OCI-LY1 (cell line): ENCODE data around the gene KDM2A.
"Not testable (repeated sequence)": the region's sequence is repeated elsewhere in the genome, so short reads cannot be mapped to it uniquely, and the experiment has no call there.

ENCODE experiments used
- H2AFZ ChIP-seq: fragments of 200-600 bp; sonication (generic), shearing (Covaris generic); 2 replicates; pipeline ENCODE4 v1.6.0; 2014; ENCODE audit warnings: antibody characterized with exemption, mild to moderate bottlenecking, low read length
- H3F3A ChIP-seq: fragments of 200-600 bp; sonication (generic), shearing (Covaris generic); 2 replicates; pipeline ENCODE4 v1.6.0; 2014; ENCODE audit warnings: mild to moderate bottlenecking, antibody characterized with exemption, low read length, moderate library complexity; ENCODE audit not compliant: insufficient read depth
- H3K27ac ChIP-seq: fragments of 200-600 bp; sonication (generic); 2 replicates; pipeline ENCODE4 v1.5.1; 2014; ENCODE audit warnings: low read length, mixed run types, mild to moderate bottlenecking, low read depth; ENCODE audit not compliant: poor library complexity, severe bottlenecking
- H3K27me3 ChIP-seq: fragments of 200-600 bp; sonication (generic); 2 replicates; pipeline ENCODE4 v1.6.0; 2014; ENCODE audit warnings: antibody characterized with exemption, mild to moderate bottlenecking, low read length, moderate library complexity; ENCODE audit not compliant: insufficient read depth
- H3K36me3 ChIP-seq: fragments of 200-600 bp; sonication (generic); 2 replicates; pipeline ENCODE4 v1.6.1; 2014; ENCODE audit warnings: mild to moderate bottlenecking, antibody characterized with exemption, low read length, moderate library complexity, mixed read lengths; ENCODE audit not compliant: insufficient read depth
- H3K4me1 ChIP-seq: fragments of 200-600 bp; sonication (generic); 2 replicates; pipeline ENCODE4 v1.5.1; 2014; ENCODE audit warnings: mild to moderate bottlenecking, low read length, moderate library complexity; ENCODE audit not compliant: insufficient read depth, severe bottlenecking
- H3K4me2 ChIP-seq: fragments of 200-600 bp; sonication (generic), shearing (Covaris generic); 2 replicates; pipeline ENCODE4 v1.6.1; 2014; ENCODE audit warnings: low read length
- H3K4me3 ChIP-seq: fragments of 200-600 bp; sonication (generic); 2 replicates; pipeline ENCODE4 v1.5.1; 2014; ENCODE audit warnings: low read length, low read depth, mild to moderate bottlenecking, mixed read lengths; ENCODE audit not compliant: poor library complexity, severe bottlenecking
- H3K79me2 ChIP-seq: fragments of 200-600 bp; shearing (Covaris generic); 2 replicates; pipeline ENCODE4 v1.6.1; 2016; ENCODE audit warnings: mixed run types, low read length, mixed read lengths; ENCODE audit not compliant: insufficient read depth
- H3K9ac ChIP-seq: fragments of 200-600 bp; sonication (generic), shearing (Covaris generic); 2 replicates; pipeline ENCODE4 v1.6.1; 2014; ENCODE audit warnings: mild to moderate bottlenecking, low read length, mixed read lengths
- H3K9me2 ChIP-seq: fragments of 200-600 bp; sonication (generic), shearing (Covaris generic); 2 replicates; pipeline ENCODE4 v1.6.1; 2014; ENCODE audit warnings: low read depth, mild to moderate bottlenecking, low read length, mixed read lengths
- H3K9me3 ChIP-seq: fragments of 200-600 bp; shearing (Covaris generic); 2 replicates; pipeline ENCODE4 v1.6.1; 2014; ENCODE audit warnings: low read length, mixed read lengths
- H4K20me1 ChIP-seq: fragments of 200-600 bp; sonication (generic), shearing (Covaris generic); 2 replicates; pipeline ENCODE4 v1.6.0; 2016; ENCODE audit warnings: mild to moderate bottlenecking, low read length; ENCODE audit not compliant: insufficient read depth
- EZH2 ChIP-seq: fragments of 200-600 bp; sonication (generic), shearing (Covaris generic); IDR thresholded peaks from 2 replicates; pipeline ENCODE4 v1.8.0; 2017; ENCODE audit warnings: borderline replicate concordance, mixed run types, mild to moderate bottlenecking, antibody characterized with exemption, low read length, moderate library complexity, mixed read lengths
- TF ChIP-seq, protein P1 (sequence below): fragments of 200-600 bp; sonication (generic), shearing (Covaris generic); IDR thresholded peaks from 2 replicates; pipeline ENCODE4 v1.5.1; 2017; ENCODE audit warnings: mild to moderate bottlenecking, antibody characterized with exemption, low read length, moderate library complexity, mixed read lengths

KDM2A gene

GRCh38 chr11:67197606-67198005 lies 78.5 kb downstream of the KDM2A start:
- TF ChIP-seq, protein P1, sequence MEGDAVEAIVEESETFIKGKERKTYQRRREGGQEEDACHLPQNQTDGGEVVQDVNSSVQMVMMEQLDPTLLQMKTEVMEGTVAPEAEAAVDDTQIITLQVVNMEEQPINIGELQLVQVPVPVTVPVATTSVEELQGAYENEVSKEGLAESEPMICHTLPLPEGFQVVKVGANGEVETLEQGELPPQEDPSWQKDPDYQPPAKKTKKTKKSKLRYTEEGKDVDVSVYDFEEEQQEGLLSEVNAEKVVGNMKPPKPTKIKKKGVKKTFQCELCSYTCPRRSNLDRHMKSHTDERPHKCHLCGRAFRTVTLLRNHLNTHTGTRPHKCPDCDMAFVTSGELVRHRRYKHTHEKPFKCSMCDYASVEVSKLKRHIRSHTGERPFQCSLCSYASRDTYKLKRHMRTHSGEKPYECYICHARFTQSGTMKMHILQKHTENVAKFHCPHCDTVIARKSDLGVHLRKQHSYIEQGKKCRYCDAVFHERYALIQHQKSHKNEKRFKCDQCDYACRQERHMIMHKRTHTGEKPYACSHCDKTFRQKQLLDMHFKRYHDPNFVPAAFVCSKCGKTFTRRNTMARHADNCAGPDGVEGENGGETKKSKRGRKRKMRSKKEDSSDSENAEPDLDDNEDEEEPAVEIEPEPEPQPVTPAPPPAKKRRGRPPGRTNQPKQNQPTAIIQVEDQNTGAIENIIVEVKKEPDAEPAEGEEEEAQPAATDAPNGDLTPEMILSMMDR, result no peak
- TF ChIP-seq EZH2, result no peak
- H3K9ac ChIP-seq, result no peak overlapping the region

DNA sequence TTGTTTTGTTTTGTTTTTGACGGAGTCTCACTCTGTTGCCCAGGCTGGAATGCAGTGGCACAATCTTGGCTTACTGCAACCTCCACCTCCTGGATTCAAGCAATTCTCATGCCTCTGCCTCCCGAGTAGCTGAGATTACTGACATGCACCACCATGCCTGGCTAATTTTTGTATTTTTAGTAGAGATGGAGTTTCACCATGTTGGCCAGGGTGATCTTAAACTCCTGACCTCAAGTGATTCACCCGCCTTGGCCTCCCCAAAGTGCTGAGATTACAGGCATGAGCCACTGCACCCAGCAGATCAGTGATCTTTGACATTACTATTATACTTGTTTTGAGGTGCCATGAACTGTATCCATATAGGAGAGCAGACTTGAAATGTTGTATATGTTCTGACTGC lies 79.7 kb downstream of the KDM2A start:
- not testable (repeated sequence) for H3K4me3 ChIP-seq, H3K4me1 ChIP-seq, H3K9me3 ChIP-seq, H2AFZ ChIP-seq, H3K27me3 ChIP-seq, H4K20me1 ChIP-seq, H3K9ac ChIP-seq, H3K27ac ChIP-seq, H3K4me2 ChIP-seq, H3K9me2 ChIP-seq, H3F3A ChIP-seq, H3K79me2 ChIP-seq
- H3K36me3 ChIP-seq, result peaks cover 32% of the 10 kb centered on the region

More at GRCh38 chr11:67197606-67198005, 78.5 kb downstream of the KDM2A start:
- no peaks in the 10 kb centered on the region for H3K79me2 ChIP-seq
- H3K4me3 ChIP-seq, result no peak overlapping the region
- no peaks in the 10 kb centered on the region for H3K4me1 ChIP-seq
- H3K27ac ChIP-seq, result no peak overlapping the region
- no peaks in the 10 kb centered on the region for H3K27me3 ChIP-seq
- no peak overlapping the region for H2AFZ ChIP-seq
- no peaks in the 10 kb centered on the region for H3K9me3 ChIP-seq
- H3K4me2 ChIP-seq, result no peak overlapping the region
- no peaks in the 10 kb centered on the region for H3K9me2 ChIP-seq
- H4K20me1 ChIP-seq, result no peaks in the 10 kb centered on the region
- H3F3A ChIP-seq, result no peaks in the 10 kb centered on the region
- H3K36me3 ChIP-seq, result peaks cover 32% of the 10 kb centered on the region

- Histone ChIP-seq H3K27me3 (no peaks in the 10 kb centered on the region), H3K9ac (no peak overlapping the region), H3K36me3 (peaks cover 24% of the 10 kb centered on the region), H3K9me2 (no peaks in the 10 kb centered on the region), H3K27ac (no peak overlapping the region), H3K4me1 (no peaks in the 10 kb centered on the region), H4K20me1 (no peaks in the 10 kb centered on the region), H3K4me3 (no peak overlapping the region), H3K79me2 (no peaks in the 10 kb centered on the region), H3F3A (no peaks in the 10 kb centered on the region), H3K4me2 (no peak overlapping the region), H3K9me3 (no peaks in the 10 kb centered on the region), H2AFZ (no peak overlapping the region)
- no peak for TF ChIP-seq EZH2
- TF ChIP-seq, protein P1, result no peak
These were observed 80.7 kb downstream of the KDM2A start for GRCh38 chr11:67199751-67200150.

- Histone ChIP-seq H3K4me3 (no peak overlapping the region), H3K9ac (no peak overlapping the region), H3K36me3 (peaks cover 18% of the 10 kb centered on the region), H3K27ac (no peak overlapping the region), H2AFZ (no peak overlapping the region), H3K9me3 (no peaks in the 10 kb centered on the region), H3K79me2 (no peaks in the 10 kb centered on the region), H3K4me2 (no peak overlapping the region), H3K4me1 (no peaks in the 10 kb centered on the region), H3K27me3 (no peaks in the 10 kb centered on the region), H4K20me1 (no peaks in the 10 kb centered on the region), H3K9me2 (no peaks in the 10 kb centered on the region), H3F3A (no peaks in the 10 kb centered on the region)
- TF ChIP-seq, protein P1, result no peak
- no peak for TF ChIP-seq EZH2
These were observed 83.0 kb downstream of the KDM2A start for GRCh38 chr11:67202028-67202427.
